ENCODE measurements around the gene AFP. TPM values are rescaled to one million over a fixed set of nuclear protein-coding genes. Genes with fewer than 3 reads are reported as not detected.

AFP gene
- total RNA-seq, 3 donors from 2014 or later (not counting 1 experiment from before 2014, with no cell fraction given), result not detected

GRCh38 chr4:73429826-73430587 lies 6.0 kb upstream of the AFP start:
- no peak for DNase-seq

GRCh38 chr4:73431813-73432168 lies 4.2 kb upstream of the AFP start:
- H3K4me1 ChIP-seq (ENCODE audit: control insufficient read depth, insufficient read depth, low read length), result no peaks in the 10 kb centered on the region
- DNase-seq, result no peak
- H3K36me3 ChIP-seq (ENCODE audit: control insufficient read depth, insufficient read depth, low read length), result no peaks in the 10 kb centered on the region
- Mint-ChIP-seq H3K27me3 (ENCODE audit: low read depth in 2 of 2) (no peaks in the 10 kb centered on the region), H3K4me1 (no peaks in the 10 kb centered on the region), H3K27ac (no peak overlapping the region), H3K9me3 (peaks cover under 1 to 1% of the 10 kb centered on the region in 2 donors), H3K4me3 (no peak overlapping the region), H3K36me3 (no peaks in the 10 kb centered on the region)
- WGBS (ENCODE audit: insufficient coverage), result no CpG with 5 or more reads among the region's 1 CpG
- H3K27me3 ChIP-seq (ENCODE audit: control insufficient read depth, insufficient read depth, low read length), result no peaks in the 10 kb centered on the region
- H3K9me3 ChIP-seq (ENCODE audit: control insufficient read depth, insufficient read depth, low read length), result no peaks in the 10 kb centered on the region
- H3K27ac ChIP-seq (ENCODE audit: low read length), result no peak overlapping the region
- H3K4me3 ChIP-seq (ENCODE audit: low read length), result no peak overlapping the region
- TF ChIP-seq CTCF (IDR thresholded peaks at IDR 0.05), result no peak
- intact Hi-C loops (cut with micrococcal nuclease), result no loop called here
- no peak for ATAC-seq

More at GRCh38 chr4:73429826-73430587, 6.0 kb upstream of the AFP start:
- Mint-ChIP-seq H3K27ac (no peak overlapping the region), H3K36me3 (no peaks in the 10 kb centered on the region), H3K9me3 (peaks cover 2% of the 10 kb centered on the region in 2 donors), H3K4me1 (no peaks in the 10 kb centered on the region), H3K27me3 (ENCODE audit: low read depth in 2 of 2) (no peaks in the 10 kb centered on the region), H3K4me3 (no peak overlapping the region)
- H3K4me3 ChIP-seq (ENCODE audit: low read length), result no peak overlapping the region
- no peaks in the 10 kb centered on the region for H3K36me3 ChIP-seq (ENCODE audit: control insufficient read depth, insufficient read depth, low read length)
- no peaks in the 10 kb centered on the region for H3K27me3 ChIP-seq (ENCODE audit: control insufficient read depth, insufficient read depth, low read length)
- TF ChIP-seq CTCF (IDR thresholded peaks at IDR 0.05), result no peak
- ATAC-seq, result no peak
- WGBS (ENCODE audit: insufficient coverage), result 88% methylated on average over 1 of the region's 2 CpGs
- H3K9me3 ChIP-seq (ENCODE audit: control insufficient read depth, insufficient read depth, low read length), result no peaks in the 10 kb centered on the region
- no peak overlapping the region for H3K27ac ChIP-seq (ENCODE audit: low read length)
- H3K4me1 ChIP-seq (ENCODE audit: control insufficient read depth, insufficient read depth, low read length), result no peaks in the 10 kb centered on the region
- intact Hi-C loops (cut with micrococcal nuclease), result no loop called here

DNA sequence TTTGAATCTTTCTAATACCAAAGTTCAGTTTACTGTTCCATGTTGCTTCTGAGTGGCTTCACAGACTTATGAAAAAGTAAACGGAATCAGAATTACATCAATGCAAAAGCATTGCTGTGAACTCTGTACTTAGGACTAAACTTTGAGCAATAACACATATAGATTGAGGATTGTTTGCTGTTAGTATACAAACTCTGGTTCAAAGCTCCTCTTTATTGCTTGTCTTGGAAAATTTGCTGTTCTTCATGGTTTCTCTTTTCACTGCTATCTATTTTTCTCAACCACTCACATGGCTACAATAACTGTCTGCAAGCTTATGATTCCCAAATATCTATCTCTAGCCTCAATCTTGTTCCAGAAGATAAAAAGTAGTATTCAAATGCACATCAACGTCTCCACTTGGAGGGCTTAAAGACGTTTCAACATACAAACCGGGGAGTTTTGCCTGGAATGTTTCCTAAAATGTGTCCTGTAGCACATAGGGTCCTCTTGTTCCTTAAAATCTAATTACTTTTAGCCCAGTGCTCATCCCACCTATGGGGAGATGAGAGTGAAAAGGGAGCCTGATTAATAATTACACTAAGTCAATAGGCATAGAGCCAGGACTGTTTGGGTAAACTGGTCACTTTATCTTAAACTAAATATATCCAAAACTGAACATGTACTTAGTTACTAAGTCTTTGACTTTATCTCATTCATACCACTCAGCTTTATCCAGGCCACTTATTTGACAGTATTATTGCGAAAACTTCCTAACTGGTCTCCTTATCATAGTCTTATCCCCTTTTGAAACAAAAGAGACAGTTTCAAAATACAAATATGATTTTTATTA lies 3.6 kb upstream of the AFP start:
- ATAC-seq, result peak in 1 of 3 donors; percentile 59
- no peak overlapping the region for H3K27ac ChIP-seq (ENCODE audit: low read length)
- H3K4me3 ChIP-seq (ENCODE audit: low read length), result no peak overlapping the region
- H3K9me3 Mint-ChIP-seq, result no peaks in the 10 kb centered on the region
- DNase-seq, result no peak
- no peaks in the 10 kb centered on the region for H3K27me3 ChIP-seq (ENCODE audit: control insufficient read depth, insufficient read depth, low read length)
- H3K36me3 Mint-ChIP-seq, result no peaks in the 10 kb centered on the region
- H3K36me3 ChIP-seq (ENCODE audit: control insufficient read depth, insufficient read depth, low read length), result no peaks in the 10 kb centered on the region
- H3K4me1 ChIP-seq (ENCODE audit: control insufficient read depth, insufficient read depth, low read length), result no peaks in the 10 kb centered on the region
- no peaks in the 10 kb centered on the region for H3K9me3 ChIP-seq (ENCODE audit: control insufficient read depth, insufficient read depth, low read length)
- no peak for TF ChIP-seq CTCF (IDR thresholded peaks at IDR 0.05)
- 85% methylated on average over 5 of the region's 5 CpGs for WGBS (ENCODE audit: insufficient coverage)
- intact Hi-C loops (cut with micrococcal nuclease), result no loop called here
- H3K27me3 Mint-ChIP-seq (ENCODE audit: low read depth in 2 of 2), result no peaks in the 10 kb centered on the region
- no peak overlapping the region for H3K4me3 Mint-ChIP-seq
- H3K4me1 Mint-ChIP-seq, result no peaks in the 10 kb centered on the region
- no peak overlapping the region for H3K27ac Mint-ChIP-seq

Data from natural killer cell (primary cell).